Liver (tissue), 9 donors: ENCODE measurements around the gene ATG2B. TPM values are rescaled to one million over a fixed set of nuclear protein-coding genes. Genes with fewer than 3 reads are reported as not detected.

Experiments used
- DNase-seq: peaks from one replicate; pipeline ENCODE4 v3.0.0-alpha.2; 2017; ENCODE audit warnings: low spot score
- H3K27ac ChIP-seq, 2 donors: one replicate each; pipeline ENCODE4 v1.7.0; 2013; ENCODE audit warnings: inconsistent platforms in 2 of 2, low read length in 2 of 2, control low read depth in 1 of 2, low read depth in 1 of 2, mild to moderate bottlenecking in 1 of 2
- H3K27me3 ChIP-seq, 4 donors: one replicate each; pipeline versions ENCODE4 v1.6.1 to v1.7.0; 2013; ENCODE audit warnings: low read length in 3 of 4, inconsistent platforms in 1 of 4, mild to moderate bottlenecking in 1 of 4, moderate library complexity in 1 of 4; ENCODE audit not compliant: control insufficient read depth in 4 of 4, insufficient read depth in 4 of 4
- H3K36me3 ChIP-seq, 4 donors: one replicate each; pipeline versions ENCODE4 v1.6.1 to v1.7.0; 2013; ENCODE audit warnings: low read length in 3 of 4, mild to moderate bottlenecking in 3 of 4, low read depth in 1 of 4, moderate library complexity in 1 of 4; ENCODE audit not compliant: control insufficient read depth in 4 of 4, insufficient read depth in 3 of 4
- H3K4me1 ChIP-seq, 4 donors: one replicate each; pipeline versions ENCODE4 v1.6.1 to v1.7.0; 2013; ENCODE audit warnings: low read length in 3 of 4, mild to moderate bottlenecking in 3 of 4, moderate library complexity in 1 of 4; ENCODE audit not compliant: control insufficient read depth in 4 of 4, insufficient read depth in 4 of 4
- H3K4me3 ChIP-seq, 3 donors: one replicate each; pipeline versions ENCODE4 v1.6.1 to v1.7.0; 2013; ENCODE audit warnings: low read length in 3 of 3, control low read depth in 1 of 3, low read depth in 1 of 3, mild to moderate bottlenecking in 1 of 3
- H3K9ac ChIP-seq, 2 donors: one replicate each; pipeline ENCODE4 v1.7.0; 2013; ENCODE audit warnings: low read length in 2 of 2, mild to moderate bottlenecking in 2 of 2, moderate library complexity in 2 of 2, control low read depth in 1 of 2, low read depth in 1 of 2
- H3K9me3 ChIP-seq, 4 donors: one replicate each; pipeline versions ENCODE4 v1.6.1 to v1.7.0; 2013; ENCODE audit warnings: low read length in 3 of 4; ENCODE audit not compliant: control insufficient read depth in 4 of 4
- EGR1 ChIP-seq, 2 donors: IDR thresholded peaks; 2 replicates each; pipeline ENCODE4 v1.6.1; 2016 to 2018; ENCODE audit warnings: antibody characterized with exemption in 2 of 2, low read depth in 2 of 2
- FOXA2 ChIP-seq: IDR thresholded peaks from 2 replicates; pipeline ENCODE4 v1.6.1; 2016; ENCODE audit warnings: antibody characterized with exemption
- GABPA ChIP-seq, 2 donors: IDR thresholded peaks in 1 of 2; conservative IDR thresholded peaks in 1 of 2; 2 replicates each; pipeline ENCODE4 v1.6.1; 2016; ENCODE audit warnings: antibody characterized with exemption in 2 of 2, mild to moderate bottlenecking in 1 of 2, moderate library complexity in 1 of 2
- HNF4A ChIP-seq, 2 donors: conservative IDR thresholded peaks; 2 replicates each; pipeline ENCODE4 v1.6.1; 2016; ENCODE audit warnings: antibody characterized with exemption in 2 of 2, mild to moderate bottlenecking in 2 of 2
- JUND ChIP-seq, 2 donors: IDR thresholded peaks; 2 replicates each; pipeline ENCODE4 v1.6.1; 2016; ENCODE audit warnings: antibody characterized with exemption in 2 of 2
- MAX ChIP-seq: IDR thresholded peaks from 2 replicates; pipeline ENCODE4 v1.6.1; 2016; ENCODE audit warnings: antibody characterized with exemption
- NR2F2 ChIP-seq: IDR thresholded peaks from 2 replicates; pipeline ENCODE4 v1.6.1; 2016; ENCODE audit warnings: antibody characterized with exemption
- RAD21 ChIP-seq, 2 donors: IDR thresholded peaks; 2 replicates each; pipeline ENCODE4 v1.6.1; 2016; ENCODE audit warnings: antibody characterized with exemption in 2 of 2, mild to moderate bottlenecking in 2 of 2
- RXRA ChIP-seq, 2 donors: IDR thresholded peaks; 2 replicates each; pipeline ENCODE4 v1.6.1; 2017 to 2018; ENCODE audit warnings: antibody characterized with exemption in 2 of 2, mild to moderate bottlenecking in 1 of 2
- SP1 ChIP-seq: IDR thresholded peaks from 2 replicates; pipeline ENCODE4 v1.6.1; 2018; ENCODE audit warnings: antibody characterized with exemption, mild to moderate bottlenecking
- TAF1 ChIP-seq: conservative IDR thresholded peaks from 2 replicates; pipeline ENCODE4 v1.6.1; 2016; ENCODE audit warnings: antibody characterized with exemption, mild to moderate bottlenecking
- YY1 ChIP-seq: IDR thresholded peaks from 2 replicates; pipeline ENCODE4 v1.6.1; 2016; ENCODE audit warnings: antibody characterized with exemption, mild to moderate bottlenecking
- WGBS: extraction: QIAGEN DNeasy Blood & Tissue Kit; methylation state at CpG from one replicate; pipeline ENCODE4 v1.1.7; 2013; 5-methylcytosine and 5-hydroxymethylcytosine counted together
- polyA plus RNA-seq, 2 donors: library from polyadenylated mRNA; stranded (reverse) in 1 of 2; unstranded in 1 of 2; fragments of 200-250 nt in 1 of 2; fragments of >200 nt in 1 of 2; fragmentation: Nextera tagmentation in 1 of 2; extraction: Ambion mirVana in 1 of 2; gene quantifications; one replicate each; pipeline versions ENCODE4 v1.2.1 to v1.2.3, GENCODE V29; 2013 to 2015
- total RNA-seq, 2 donors: library from RNA; depleted of rRNA; stranded (reverse); fragments of >200 nt; gene quantifications; one replicate each; pipeline ENCODE4 v1.2.3, GENCODE V29; 2014
- TF ChIP-seq, protein P1 (sequence below): IDR thresholded peaks from 2 replicates; pipeline ENCODE4 v1.6.1; 2016; ENCODE audit warnings: antibody characterized with exemption, mild to moderate bottlenecking
- TF ChIP-seq, protein P2 (sequence below): IDR thresholded peaks from 2 replicates; pipeline ENCODE4 v1.6.1; 2016; ENCODE audit warnings: antibody characterized with exemption
- TF ChIP-seq, protein P3 (sequence below): IDR thresholded peaks from 2 replicates; pipeline ENCODE4 v1.6.1; 2016; ENCODE audit warnings: antibody characterized with exemption
- TF ChIP-seq, protein P4 (sequence below): fragments of 150-350 bp; IDR thresholded peaks from 2 replicates; pipeline ENCODE4 v1.5.1; 2017; ENCODE audit warnings: improper control_type of control experiment, low read depth, low read length; ENCODE audit not compliant: missing input control
- donor health status: healthy.
- donor health status: healthy.
- donor health status: healthy.
- donor health status: healthy.
- donor health status: healthy.

ATG2B gene
- total and polyA plus RNA-seq, 4 donors, result 4.7 to 36.0 (median 20.5) TPM

DNA sequence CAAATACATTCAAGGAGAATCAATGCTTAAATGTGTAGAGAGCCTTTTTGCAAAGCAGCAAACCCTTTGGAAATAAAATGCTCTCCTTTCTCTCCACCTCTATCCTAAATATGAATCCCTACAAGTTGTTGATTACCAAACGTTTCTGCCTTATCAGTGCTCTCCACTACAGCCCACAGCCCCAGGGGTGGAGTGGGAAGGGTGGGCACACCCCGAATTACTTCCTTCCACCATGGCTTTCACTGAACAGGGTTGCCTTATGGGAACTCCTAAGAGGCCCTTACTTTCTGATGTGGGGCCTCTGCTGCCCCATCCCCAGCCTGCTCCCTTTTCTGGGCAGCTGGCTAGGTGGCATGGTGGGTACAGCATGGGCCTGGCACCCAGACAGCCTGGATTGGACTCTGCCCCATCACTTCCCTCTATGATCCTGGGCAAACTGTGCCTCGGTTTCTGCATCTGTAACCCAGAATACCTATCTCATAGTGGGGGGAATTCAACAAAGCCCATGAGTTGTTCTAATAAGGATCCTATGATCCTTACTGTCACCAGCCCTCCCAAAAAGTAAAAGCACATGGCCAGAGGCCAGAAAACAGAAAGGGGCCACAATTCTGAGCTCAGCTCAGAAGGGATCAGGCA lies 44.9 kb upstream of the ATG2B start (continued):
- no peak for TF ChIP-seq MAX
- TF ChIP-seq, protein P1, sequence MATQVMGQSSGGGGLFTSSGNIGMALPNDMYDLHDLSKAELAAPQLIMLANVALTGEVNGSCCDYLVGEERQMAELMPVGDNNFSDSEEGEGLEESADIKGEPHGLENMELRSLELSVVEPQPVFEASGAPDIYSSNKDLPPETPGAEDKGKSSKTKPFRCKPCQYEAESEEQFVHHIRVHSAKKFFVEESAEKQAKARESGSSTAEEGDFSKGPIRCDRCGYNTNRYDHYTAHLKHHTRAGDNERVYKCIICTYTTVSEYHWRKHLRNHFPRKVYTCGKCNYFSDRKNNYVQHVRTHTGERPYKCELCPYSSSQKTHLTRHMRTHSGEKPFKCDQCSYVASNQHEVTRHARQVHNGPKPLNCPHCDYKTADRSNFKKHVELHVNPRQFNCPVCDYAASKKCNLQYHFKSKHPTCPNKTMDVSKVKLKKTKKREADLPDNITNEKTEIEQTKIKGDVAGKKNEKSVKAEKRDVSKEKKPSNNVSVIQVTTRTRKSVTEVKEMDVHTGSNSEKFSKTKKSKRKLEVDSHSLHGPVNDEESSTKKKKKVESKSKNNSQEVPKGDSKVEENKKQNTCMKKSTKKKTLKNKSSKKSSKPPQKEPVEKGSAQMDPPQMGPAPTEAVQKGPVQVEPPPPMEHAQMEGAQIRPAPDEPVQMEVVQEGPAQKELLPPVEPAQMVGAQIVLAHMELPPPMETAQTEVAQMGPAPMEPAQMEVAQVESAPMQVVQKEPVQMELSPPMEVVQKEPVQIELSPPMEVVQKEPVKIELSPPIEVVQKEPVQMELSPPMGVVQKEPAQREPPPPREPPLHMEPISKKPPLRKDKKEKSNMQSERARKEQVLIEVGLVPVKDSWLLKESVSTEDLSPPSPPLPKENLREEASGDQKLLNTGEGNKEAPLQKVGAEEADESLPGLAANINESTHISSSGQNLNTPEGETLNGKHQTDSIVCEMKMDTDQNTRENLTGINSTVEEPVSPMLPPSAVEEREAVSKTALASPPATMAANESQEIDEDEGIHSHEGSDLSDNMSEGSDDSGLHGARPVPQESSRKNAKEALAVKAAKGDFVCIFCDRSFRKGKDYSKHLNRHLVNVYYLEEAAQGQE, result no peak

GRCh38 chr14:96405677-96406076 lies 42.5 kb upstream of the ATG2B start:
- H3K9ac ChIP-seq, result no peak overlapping the region
- H3K36me3 ChIP-seq, result no peaks in the 10 kb centered on the region
- no peaks in the 10 kb centered on the region for H3K4me1 ChIP-seq
- no peak overlapping the region for H3K27ac ChIP-seq
- H3K27me3 ChIP-seq, result no peaks in the 10 kb centered on the region
- no peak for DNase-seq
- WGBS, result 60% methylated on average over 1 of the region's 1 CpG
- H3K9me3 ChIP-seq, result no peaks in the 10 kb centered on the region
- H3K4me3 ChIP-seq, result no peak overlapping the region
- TF ChIP-seq RXRA (IDR thresholded peaks at IDR 0.05) (no peak), EGR1 (IDR thresholded peaks at IDR 0.05; ENCODE audit: low read depth in 2 of 2) (no peak), MAX (no peak)

- H3K4me1 ChIP-seq, result no peaks in the 10 kb centered on the region
- no peaks in the 10 kb centered on the region for H3K9me3 ChIP-seq
- DNase-seq, result no peak
- TF ChIP-seq, protein P2, sequence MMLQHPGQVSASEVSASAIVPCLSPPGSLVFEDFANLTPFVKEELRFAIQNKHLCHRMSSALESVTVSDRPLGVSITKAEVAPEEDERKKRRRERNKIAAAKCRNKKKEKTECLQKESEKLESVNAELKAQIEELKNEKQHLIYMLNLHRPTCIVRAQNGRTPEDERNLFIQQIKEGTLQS, result no peak
- TF ChIP-seq, protein P1, result no peak
- TF ChIP-seq, protein P3, sequence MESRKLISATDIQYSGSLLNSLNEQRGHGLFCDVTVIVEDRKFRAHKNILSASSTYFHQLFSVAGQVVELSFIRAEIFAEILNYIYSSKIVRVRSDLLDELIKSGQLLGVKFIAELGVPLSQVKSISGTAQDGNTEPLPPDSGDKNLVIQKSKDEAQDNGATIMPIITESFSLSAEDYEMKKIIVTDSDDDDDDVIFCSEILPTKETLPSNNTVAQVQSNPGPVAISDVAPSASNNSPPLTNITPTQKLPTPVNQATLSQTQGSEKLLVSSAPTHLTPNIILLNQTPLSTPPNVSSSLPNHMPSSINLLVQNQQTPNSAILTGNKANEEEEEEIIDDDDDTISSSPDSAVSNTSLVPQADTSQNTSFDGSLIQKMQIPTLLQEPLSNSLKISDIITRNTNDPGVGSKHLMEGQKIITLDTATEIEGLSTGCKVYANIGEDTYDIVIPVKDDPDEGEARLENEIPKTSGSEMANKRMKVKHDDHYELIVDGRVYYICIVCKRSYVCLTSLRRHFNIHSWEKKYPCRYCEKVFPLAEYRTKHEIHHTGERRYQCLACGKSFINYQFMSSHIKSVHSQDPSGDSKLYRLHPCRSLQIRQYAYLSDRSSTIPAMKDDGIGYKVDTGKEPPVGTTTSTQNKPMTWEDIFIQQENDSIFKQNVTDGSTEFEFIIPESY, result no peak
- TF ChIP-seq TAF1, result no peak
- no peak for TF ChIP-seq JUND (IDR thresholded peaks at IDR 0.05)
- no peak for TF ChIP-seq HNF4A (conservative IDR thresholded peaks at IDR 0.05)
- TF ChIP-seq FOXA2, result no peak
- no peak for TF ChIP-seq RAD21 (IDR thresholded peaks at IDR 0.05)
- TF ChIP-seq SP1, result no peak
- no peak for TF ChIP-seq EGR1 (IDR thresholded peaks at IDR 0.05; ENCODE audit: low read depth in 2 of 2)
- TF ChIP-seq, protein P4, sequence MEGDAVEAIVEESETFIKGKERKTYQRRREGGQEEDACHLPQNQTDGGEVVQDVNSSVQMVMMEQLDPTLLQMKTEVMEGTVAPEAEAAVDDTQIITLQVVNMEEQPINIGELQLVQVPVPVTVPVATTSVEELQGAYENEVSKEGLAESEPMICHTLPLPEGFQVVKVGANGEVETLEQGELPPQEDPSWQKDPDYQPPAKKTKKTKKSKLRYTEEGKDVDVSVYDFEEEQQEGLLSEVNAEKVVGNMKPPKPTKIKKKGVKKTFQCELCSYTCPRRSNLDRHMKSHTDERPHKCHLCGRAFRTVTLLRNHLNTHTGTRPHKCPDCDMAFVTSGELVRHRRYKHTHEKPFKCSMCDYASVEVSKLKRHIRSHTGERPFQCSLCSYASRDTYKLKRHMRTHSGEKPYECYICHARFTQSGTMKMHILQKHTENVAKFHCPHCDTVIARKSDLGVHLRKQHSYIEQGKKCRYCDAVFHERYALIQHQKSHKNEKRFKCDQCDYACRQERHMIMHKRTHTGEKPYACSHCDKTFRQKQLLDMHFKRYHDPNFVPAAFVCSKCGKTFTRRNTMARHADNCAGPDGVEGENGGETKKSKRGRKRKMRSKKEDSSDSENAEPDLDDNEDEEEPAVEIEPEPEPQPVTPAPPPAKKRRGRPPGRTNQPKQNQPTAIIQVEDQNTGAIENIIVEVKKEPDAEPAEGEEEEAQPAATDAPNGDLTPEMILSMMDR, result no peak
- TF ChIP-seq NR2F2, result no peak
- TF ChIP-seq GABPA (IDR thresholded peaks at IDR 0.05 in 1 of 2, conservative IDR thresholded peaks at IDR 0.05 in 1 of 2), result no peak
- no peak for TF ChIP-seq MAX
- no peak for TF ChIP-seq YY1
- H3K27me3 ChIP-seq, result no peaks in the 10 kb centered on the region
- no peaks in the 10 kb centered on the region for H3K36me3 ChIP-seq
- no peak overlapping the region for H3K9ac ChIP-seq
- 88% methylated on average over 3 of the region's 3 CpGs for WGBS
- H3K27ac ChIP-seq, result no peak overlapping the region
- H3K4me3 ChIP-seq, result no peak overlapping the region
Measured at GRCh38 chr14:96403409-96403808, 40.3 kb upstream of the ATG2B start.
